ENCODE results near the gene CNTNAP2.

CNTNAP2 gene

DNA sequence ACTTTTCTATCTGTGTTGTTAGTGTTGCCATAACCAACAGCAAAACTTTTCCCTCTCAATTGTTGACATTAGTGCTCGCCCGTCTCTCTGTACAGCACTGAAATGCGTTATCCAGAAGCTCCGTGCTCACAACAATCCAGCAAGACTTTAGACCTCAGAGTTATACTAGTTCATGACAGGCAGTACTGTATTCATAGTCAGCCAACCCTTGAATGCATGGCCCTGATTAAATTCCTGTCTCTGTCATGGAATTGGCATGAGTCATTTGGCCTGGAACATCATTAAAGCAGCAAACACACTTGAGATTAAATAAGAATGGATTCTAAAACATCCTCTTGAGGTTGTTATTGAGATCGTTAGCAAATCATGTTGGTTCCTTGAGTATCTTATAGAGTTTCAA is 2068.4 kb downstream of the CNTNAP2 start:
- DNase-seq: no peak

DNA sequence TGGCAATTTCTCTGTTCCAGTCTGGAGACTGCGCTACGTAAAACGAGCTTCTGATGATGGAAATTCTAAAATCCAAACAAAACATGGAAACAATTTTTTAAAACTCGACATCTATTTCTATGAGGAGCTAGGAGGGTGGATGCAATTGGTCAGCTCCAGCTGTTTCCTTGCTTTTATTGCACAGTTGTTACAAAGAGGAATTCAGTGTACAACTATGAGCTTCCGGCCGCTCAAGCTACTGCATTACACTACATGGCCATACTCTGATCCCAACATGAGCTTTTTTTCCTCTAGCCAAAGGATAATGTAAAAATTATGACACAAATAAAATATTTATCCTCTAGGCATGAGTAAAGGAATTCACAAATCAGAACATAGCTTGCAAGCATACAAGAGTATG is 2070.9 kb downstream of the CNTNAP2 start:
- DNase-seq: no peak

DNA sequence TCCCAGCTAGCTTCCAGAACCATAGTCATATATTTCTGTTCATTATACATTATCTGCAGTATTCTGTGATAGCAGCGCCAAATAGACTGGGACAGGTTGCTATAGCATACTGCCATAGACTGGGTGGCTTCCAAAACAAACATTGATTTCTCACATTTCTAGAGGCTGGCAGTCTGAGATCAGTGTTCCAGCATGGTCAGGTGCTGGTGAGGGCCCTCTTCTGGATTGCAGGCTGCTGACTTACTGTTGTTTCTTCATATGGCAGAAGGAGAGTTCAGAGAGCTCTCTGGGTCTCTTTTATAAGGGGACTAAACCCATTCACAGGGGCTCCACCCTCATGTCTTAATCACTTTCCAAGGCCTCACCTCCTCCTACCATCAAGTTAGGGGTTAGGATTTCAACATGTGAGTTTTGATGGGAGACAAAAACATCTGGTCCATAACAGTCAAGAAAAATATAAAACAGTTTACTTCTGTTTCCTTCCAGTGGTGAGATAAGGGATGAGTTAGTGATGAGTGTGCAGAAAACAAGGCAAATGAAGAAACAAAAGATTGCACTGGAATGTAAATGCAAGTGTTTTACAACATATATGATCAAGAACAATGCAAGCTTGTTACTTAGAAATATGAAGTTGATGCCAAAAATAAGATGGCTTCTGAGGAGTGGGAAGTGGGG is 2074.9 kb downstream of the CNTNAP2 start:
- no peak for DNase-seq

DNA sequence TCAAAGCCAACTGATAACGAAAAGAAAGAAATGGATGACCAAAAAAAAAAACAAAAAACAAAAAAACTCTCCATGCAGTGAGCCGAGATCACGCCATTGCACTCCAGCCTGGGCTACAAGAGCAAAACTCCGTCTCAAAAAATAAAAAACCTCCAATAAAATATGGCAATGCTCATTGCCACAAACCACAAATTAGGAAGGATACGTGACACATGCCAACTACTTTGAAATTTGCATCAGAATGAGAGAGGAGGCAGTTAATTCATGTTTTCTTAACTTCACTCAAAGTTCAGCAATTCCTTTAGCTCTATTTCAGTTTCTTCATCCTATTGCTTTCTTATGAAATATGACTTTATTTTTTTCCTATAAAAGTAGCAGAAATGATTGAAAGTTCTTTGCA is 2075.9 kb downstream of the CNTNAP2 start:
- DNase-seq: no peak

DNA sequence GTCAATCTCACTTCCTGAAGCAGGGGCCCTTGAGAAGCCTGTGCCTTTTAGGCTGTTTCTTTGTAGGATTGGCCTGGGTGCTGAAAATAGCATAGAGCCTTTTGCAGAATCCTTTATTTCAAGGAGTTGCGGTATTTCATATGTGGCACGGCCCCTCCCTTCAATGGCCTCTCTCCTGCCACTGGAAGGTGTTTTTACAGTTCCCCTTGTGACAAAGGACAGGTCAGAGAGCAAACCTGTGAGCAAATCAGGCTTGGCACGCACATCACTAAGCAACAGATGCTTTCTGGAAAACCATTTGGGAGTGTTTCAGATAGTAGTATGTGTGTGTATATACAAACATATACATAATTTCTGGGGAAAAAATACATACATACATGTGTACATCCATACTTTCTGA is 2085.4 kb downstream of the CNTNAP2 start:
- no peak for DNase-seq

DNA sequence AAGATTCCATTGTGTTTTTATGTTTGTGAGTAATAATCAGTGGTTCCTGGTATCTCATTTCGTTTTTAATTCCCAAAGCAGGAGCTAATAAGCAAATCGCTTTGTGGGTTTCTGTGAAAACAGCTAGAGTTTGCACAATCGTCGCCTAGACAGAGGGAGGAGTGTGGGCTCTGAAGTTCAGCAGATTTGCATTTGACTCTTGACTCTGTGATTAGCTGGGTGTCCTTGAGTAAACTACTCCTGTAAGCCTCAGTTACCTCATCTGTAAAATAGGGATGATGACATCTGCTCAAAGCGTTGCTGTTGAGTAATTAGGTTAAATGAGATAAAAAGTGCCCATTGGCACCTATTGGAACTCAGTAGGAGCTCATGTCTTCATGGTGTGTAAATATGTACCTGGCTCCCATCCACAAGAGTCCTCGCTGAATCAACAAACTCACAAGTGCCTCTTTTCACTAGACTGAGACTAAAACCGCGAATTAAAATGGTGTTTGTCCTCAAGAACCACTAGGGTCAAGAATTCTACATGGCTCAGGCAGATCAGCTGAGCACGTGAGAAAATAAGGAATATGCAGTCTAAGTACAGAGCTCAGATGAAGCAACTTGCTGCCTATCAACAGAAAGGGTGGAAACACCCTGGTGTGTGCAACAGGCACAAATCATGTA is 2088.2 kb downstream of the CNTNAP2 start:
- no peak for DNase-seq

DNA sequence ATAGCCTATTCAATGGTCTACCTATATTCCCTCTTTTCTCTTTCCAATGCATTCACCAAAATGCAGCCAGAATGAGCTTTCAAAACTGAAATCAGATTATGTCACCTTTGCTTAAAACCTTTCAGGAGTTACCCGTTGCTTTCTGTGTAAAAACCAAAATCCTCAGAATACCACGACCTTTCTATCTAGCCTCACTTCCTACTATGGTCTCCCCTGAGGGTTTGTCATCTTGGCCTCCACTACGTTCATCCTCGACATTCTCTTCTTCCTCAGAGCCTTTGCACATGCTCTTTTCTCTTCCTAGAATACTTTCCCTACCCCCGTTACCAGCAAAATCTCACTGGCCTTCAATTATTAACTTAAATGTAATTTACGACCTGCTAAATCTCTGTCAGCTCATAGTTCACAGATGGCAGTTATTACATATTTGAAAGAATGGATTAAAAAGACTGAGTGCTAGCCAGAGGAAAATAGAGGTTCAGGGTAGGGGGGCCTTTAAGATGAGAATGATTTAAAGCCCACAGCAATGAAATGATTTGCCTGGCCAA is 2093.1 kb downstream of the CNTNAP2 start:
- no peak for DNase-seq

DNA sequence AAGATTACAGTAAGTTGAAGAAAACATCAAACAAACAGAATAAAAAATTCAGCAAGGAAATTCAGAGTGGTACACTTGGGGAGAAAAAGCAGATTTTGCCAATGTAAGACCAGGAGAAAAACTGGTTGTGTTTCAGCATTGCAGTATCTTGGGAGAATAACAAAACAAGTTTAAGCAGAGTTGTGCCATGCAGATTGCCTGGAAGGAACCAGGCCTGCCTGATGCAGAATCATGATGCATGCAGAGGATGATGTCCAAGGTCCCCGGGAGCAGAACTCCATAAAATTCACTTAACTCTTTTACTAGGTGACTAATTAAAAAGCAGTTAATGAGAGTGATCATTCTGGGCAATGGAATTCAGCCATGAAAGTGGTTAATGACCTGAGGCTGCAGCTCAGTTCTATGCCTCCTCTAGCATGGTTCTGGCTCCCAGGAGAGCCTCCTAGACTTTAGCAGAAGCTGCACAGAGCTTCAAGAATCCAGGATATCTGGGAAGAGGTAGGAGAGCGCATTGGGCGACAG is 2094.3 kb downstream of the CNTNAP2 start:
- no peak for DNase-seq

DNA sequence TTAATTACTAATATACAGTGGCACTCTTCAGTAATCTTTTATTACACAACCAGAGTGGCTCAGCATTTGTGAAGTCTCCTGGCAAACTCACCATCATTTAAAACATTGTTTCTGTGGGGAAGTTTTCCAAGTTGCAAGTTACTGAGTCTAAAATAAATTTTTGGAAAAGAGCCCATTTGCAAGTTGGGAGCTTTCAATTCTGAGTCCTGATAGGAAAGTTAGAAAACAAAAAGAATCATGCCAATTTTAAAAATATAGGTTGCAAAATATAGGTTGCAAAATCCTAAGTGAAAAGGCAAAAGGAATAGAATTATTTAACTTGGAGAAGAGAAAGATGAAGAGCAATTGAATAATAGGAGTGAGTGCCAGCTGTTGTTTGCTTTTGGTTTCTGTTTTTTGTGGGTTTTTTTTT is 2095.1 kb downstream of the CNTNAP2 start:
- DNase-seq: no peak

DNA sequence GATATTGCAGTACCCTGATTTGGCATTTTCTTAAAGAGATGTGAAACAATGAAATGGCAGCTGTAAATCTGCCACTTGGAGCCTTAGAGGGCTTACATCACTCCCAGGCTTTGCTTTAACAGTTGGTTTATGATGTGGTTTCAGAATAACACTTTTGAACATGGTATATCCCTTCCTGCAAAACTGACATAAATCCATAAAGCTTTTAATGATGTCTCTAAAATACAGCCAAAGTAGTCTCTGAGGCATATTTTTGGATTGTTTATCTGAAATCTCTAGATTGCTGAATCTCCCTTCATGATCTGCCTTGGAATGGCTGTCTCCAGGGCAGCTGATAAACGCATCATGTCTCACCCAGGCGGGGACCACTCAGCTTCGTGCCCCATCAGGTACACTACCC is 2096.1 kb downstream of the CNTNAP2 start:
- DNase-seq: no peak

DNA sequence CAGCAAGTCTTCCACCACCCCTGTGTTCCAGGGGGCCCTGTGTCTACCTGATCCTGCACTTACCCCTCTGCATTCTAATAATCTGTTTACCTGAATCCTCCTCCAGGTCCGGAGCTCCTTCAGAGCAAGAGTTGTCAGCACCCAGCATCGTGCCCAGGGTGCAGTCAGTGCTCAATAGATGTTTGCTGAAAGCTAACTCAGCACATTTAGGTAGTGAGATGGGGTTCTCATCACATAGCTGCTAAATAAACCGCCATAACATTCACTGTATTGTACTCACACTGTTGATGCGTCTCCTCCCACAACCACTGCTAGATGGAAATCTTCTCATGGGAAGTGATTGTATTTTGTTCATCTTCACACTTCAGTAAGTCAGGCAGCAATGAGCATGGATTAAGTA is 2097.5 kb downstream of the CNTNAP2 start:
- DNase-seq: no peak

DNA sequence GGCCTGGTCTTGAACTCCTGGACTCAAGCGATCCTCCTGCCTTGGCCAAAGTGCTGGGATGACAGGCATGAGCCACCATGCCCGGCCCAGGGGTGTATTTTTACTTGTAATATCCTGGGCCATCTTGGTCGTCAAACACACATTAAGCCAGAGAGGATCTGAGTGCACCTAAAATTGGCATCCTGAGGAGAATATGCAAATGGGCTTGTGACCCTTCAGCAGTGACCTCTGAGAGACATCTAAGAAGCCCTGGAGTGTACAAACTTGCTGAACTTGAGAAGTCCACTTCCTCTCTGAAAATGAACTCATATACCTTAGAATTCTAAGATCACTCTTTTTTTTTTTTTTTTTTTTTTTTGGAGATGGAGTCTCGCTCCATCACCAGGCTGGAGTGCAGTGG is 2102.0 kb downstream of the CNTNAP2 start:
- DNase-seq: no peak

DNA sequence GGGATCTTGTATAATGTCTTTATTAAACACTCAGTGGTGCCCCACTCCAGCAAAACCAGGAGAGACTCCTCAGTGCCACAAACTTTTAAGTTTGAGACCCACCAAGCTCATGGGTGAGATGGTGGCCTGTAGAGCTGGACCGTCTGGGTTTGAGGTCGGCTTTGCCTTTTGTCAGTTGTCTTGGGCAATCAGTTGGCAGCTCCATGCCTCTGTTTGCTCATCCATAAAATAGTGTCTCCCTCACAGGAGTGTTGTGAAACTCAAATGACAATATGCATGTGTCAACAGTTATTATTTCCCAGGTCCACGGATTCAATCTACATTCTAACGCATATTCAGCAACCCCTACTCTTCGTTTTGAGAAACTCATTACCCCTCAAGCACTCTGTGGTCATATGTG is 2106.1 kb downstream of the CNTNAP2 start:
- DNase-seq: no peak

DNA sequence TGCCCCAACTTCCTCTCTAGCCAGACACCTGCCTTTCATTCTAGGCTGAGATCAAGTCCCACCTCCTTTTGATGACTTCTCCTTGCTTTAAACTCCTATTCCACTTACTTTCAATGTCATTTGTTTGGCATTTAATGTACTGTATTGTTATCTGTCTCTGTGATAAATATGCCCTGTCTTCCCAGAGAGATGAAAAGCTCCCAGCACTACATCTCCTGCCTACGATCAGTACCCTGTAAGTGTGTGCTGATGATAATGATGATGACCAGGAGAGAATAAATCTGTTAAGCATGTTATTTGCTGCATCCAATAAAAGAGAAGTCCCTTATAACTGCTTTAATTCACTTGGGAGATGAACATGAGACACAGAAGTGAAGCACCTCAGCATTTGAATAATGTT is 2106.6 kb downstream of the CNTNAP2 start:
- no peak for DNase-seq

DNA sequence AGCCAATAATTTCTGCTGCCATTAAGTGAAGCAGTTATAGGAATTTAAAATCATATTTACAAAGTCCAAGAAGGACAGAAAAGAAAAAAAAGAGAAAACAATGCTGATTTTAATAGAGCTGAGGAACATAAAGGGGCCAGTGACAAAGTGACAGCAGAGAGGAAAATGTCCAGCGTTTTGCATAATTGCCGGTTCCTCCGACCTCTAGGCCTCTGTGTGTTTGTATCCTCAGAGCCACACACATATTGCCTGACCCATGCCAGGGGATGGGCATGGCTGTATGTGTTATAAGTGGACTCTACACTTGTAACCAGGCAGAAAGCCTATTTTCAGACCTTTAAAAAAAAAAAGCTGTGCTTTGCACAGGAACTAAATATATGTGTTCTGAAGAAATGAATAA is 2107.1 kb downstream of the CNTNAP2 start:
- DNase-seq: no peak

DNA sequence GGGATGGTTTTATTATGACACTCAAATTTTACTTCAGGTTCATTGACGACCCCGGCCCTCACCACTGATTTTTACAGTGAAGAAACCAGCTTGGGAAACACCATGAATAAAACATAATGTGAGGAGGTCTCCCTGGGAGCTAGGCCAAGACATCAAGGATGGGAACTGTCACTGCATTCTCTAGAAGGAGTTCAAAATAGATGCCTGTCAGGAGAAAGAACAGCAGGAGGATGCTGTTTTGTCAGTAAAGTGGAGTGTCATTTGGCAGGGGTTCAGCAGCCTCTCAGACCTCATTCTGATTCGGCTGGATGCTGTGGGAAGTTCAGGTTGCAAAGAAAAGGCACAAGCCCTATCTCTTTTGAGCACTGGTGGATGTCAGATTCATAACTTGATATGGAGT is 2113.7 kb downstream of the CNTNAP2 start:
- no peak for DNase-seq

DNA sequence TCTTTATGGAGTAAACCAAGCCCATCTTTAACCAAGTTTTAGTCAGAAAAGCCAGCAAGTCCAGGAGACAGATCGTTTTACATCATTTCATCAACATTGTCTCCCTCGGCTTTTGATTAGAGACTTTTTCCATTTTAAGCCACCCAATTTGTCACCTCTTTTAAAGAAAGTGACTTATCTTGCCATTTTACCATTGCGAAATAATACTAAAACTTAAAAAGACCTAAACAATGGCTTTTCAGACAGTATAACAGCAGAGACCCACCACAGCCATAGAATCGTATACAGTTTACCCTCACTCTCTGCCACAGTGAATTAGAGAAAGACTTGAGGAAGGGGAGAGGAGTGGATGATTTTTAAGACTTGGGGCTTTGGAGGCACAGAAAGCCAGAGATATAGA is 2114.3 kb downstream of the CNTNAP2 start:
- DNase-seq: no peak

DNA sequence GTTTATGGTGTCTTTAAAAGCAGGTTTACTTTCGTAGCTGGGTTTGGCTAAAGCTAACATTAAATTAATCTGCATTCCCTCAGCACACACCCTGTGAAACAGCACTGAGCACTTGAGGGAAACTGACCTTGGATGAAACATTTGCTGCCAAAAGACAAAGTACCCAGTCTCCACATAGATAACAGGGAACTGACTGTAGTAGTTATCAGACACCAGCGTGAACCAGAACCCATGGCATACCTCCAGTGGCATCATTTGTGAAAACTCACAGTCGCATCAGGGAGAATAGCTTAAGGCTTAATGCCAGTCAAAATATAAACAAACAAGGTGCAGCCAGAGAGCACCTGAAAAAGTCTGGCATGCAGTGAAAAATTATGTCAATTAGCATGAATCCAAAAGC is 2116.2 kb downstream of the CNTNAP2 start:
- no peak for DNase-seq

DNA sequence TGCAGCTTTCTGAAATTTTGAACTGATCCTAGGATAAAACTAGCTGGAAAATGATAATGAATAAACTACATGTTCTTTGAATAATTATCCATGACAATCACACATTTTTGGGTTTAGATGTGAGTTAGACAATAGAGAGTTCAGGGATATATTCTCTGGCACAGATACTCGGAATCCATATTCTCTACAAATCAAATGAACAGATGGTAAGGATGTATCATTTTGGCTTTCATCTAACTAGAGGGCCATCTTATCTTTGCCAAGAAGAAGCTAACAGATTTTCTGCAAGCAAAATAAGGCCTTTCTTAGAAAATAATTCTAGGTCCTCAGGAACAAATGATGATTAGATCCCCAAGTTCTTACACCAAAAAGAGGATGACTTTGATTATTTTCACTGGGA is 2118.1 kb downstream of the CNTNAP2 start:
- no peak for DNase-seq

DNA sequence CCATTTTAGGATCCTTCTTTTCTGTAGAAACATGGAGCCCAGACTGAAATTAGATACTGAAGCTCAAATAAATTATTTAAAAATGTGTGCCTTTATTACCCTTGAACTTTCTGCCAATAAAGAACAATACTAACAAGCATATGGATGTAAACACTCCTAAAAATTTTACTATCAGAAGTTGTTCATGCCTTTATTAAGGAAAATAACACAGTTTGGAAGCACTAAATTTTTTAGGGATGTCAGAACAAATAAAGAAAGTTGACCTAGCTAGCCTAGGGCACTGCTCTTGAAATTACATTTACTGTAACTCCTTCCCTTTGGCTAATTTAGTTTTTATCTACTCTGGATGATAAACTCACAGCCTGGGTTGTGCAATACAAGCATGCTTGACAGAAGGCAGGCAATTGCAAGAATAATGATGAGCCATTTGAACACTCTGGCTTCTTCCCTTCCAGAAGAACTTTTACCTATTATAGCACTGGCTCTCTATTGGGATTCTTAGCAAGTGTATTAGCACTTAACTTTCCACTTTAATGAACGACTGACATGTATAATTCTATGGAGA is 2122.2 kb downstream of the CNTNAP2 start:
- no peak for DNase-seq

DNA sequence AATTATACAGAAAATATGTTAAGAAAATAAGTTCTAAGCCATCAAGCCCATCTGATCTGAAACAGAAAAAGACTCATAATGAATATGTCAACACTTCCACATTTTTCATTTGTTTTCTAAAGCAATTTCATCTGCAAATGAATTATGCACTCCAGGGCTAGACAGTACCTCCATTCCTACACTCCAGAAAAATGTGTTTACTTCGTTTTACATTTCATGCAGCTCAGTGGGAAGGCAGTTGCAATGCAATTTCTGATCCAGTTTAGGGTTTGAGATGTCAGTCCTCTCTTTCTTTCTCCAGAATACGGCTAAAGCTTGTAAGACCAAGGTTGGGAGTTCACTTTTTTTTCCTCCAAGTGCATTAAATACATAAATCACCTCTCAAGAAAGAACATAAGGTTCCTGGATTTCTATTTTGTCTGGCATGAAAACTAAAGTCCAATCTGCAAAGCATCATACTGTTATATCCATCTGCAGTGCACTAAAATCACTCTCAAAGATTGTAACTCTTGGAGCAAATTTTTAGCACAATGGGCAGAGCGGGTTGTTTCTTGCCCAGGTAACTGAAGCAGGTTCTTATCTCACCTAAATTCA is 2125.2 kb downstream of the CNTNAP2 start:
- DNase-seq: no peak

DNA sequence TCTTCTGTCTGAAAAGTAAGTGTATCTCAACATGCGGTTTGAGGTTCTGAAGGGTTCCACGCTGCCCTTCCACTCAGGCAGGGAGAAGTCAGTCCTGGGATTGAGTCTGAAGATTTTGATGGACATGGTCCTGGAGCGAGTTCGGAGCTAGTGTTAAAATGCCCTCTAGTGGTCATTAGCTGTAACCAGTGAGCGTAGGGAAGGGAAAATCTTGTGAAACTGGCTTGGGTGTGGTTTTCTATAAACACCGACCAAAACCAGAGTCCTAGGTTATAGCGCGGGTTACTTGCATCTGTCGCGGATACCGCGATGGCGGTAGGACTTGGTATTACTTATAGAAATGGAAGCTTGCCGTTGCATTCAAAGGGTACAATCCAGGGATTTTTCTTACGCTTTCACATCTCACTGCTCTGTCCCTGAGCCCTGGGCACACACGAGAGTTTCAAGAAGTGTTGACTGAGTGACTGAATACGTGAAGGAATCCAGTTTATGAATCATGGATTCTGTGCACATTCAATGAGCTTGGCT is 2125.8 kb downstream of the CNTNAP2 start:
- no peak for DNase-seq

DNA sequence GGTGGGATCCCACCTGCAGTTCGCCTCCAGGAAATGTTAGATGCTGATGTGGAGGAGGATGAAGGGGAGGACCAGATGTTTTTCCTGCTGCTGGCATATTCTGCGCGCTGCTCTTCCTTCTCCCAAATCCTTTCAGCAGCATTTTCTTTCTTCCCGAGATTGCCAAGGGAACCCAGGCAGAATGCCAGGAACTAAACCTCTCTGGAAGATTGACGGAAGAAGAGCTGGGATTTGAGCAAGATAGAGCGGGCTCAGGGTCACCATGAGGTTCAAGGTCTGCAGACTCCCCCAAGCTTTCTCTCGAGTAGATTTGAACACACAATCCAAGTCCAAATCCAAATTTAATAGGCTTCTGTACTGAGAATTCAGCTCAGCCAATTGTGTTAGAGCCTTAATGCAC is 2128.8 kb downstream of the CNTNAP2 start:
- no peak for DNase-seq
